HEK293 (cell line): Measurements from ENCODE around the gene UQCC3.

Experiments
- CTCF ChIA-PET: fragments of 350-600 bp; formaldehyde crosslinking; extraction: SDS; loops from one replicate; lab custom pipeline; 2021; ENCODE audit warnings: antibody characterized with exemption; lab: Yijun Ruan, JAX
- POLR2A ChIA-PET: fragments of 300-600 bp; formaldehyde crosslinking; extraction: SDS; loops from one replicate; lab custom pipeline; 2020; ENCODE audit warnings: antibody characterized with exemption, inconsistent platforms; lab: Yijun Ruan, JAX
- H3K27ac ChIP-seq: fragments of 200-500 bp; sonication (Bioruptor generic); 2 replicates; pipeline ENCODE4 v1.5.1; 2014; ENCODE audit warnings: low read depth, low read length, control low read depth, inconsistent platforms; ENCODE audit errors: extremely low read depth
- H3K36me3 ChIP-seq, 2 experiments: fragments of 200-500 bp in 1 of 2; sonication (Bioruptor generic) in 1 of 2; 1 replicate in 1 of 2; 2 replicates in 1 of 2; pipeline ENCODE4 v1.5.1; 2014 to 2017; ENCODE audit warnings: inconsistent platforms in 2 of 2, low read length in 2 of 2; ENCODE audit not compliant: control insufficient read depth in 2 of 2, insufficient read depth in 1 of 2
- H3K4me1 ChIP-seq: fragments of 200-500 bp; sonication (Bioruptor generic); 2 replicates; pipeline ENCODE4 v1.5.1; 2014; ENCODE audit warnings: mild to moderate bottlenecking, low read length, inconsistent platforms; ENCODE audit not compliant: control insufficient read depth, insufficient read depth
- H3K4me3 ChIP-seq: 2 replicates; pipeline ENCODE4 v1.5.1; 2011; ENCODE audit warnings: low read depth, mild to moderate bottlenecking, control low read depth, low read length, moderate library complexity
- H3K9me3 ChIP-seq: fragments of 200-500 bp; sonication (Bioruptor generic); 2 replicates; pipeline ENCODE4 v1.5.1; 2014; ENCODE audit warnings: low read depth, low read length, inconsistent platforms; ENCODE audit not compliant: control insufficient read depth, insufficient read depth
- CTCF ChIP-seq: fragments of 450-650 bp; formaldehyde crosslinking; IDR thresholded peaks from 2 replicates; pipeline ENCODE4 v1.5.1; 2016; ENCODE audit warnings: missing biosample characterization, missing genetic modification characterization
- MYNN ChIP-seq: fragments of 450-650 bp; formaldehyde crosslinking; IDR thresholded peaks from 2 replicates; pipeline ENCODE4 v1.5.1; 2016; ENCODE audit warnings: missing biosample characterization, missing genetic modification characterization, borderline replicate concordance
- TRIM28 ChIP-seq: IDR thresholded peaks from 2 replicates; pipeline ENCODE4 v1.6.1; 2011; ENCODE audit warnings: low read length, control low read depth, borderline replicate concordance
- ZNF157 ChIP-seq: fragments of 450-650 bp; formaldehyde crosslinking; IDR thresholded peaks from 2 replicates; pipeline ENCODE4 v1.5.1; 2016; ENCODE audit warnings: missing biosample characterization, missing genetic modification characterization
- ZNF561 ChIP-seq: fragments of 450-650 bp; IDR thresholded peaks from 2 replicates; pipeline ENCODE4 v1.5.1; 2018; ENCODE audit warnings: missing biosample characterization, missing genetic modification characterization, borderline replicate concordance
- TF ChIP-seq, protein P1 (sequence below): fragments of 450-650 bp; formaldehyde crosslinking; IDR thresholded peaks from 2 replicates; pipeline ENCODE4 v1.5.1; 2016; ENCODE audit warnings: missing biosample characterization, missing genetic modification characterization

UQCC3 gene

GRCh38 chr11:62719302-62719978 lies 48.0 kb downstream of the UQCC3 start:
- Histone ChIP-seq H3K36me3 (peaks cover 45 to 98% of the 10 kb centered on the region in 2 experiments), H3K27ac (no peak overlapping the region), H3K9me3 (no peaks in the 10 kb centered on the region), H3K4me3 (no peak overlapping the region), H3K4me1 (no peaks in the 10 kb centered on the region)
- ChIA-PET POLR2A (interaction anchor here (1.9 to 2.8 kb wide), 3 partner anchors 8 to 34 kb away, joined by 4 to 16 read pairs (median 5); partner anchors contain the start of genes HNRNPUL2 and ZBTB3), CTCF (no interaction called here)
- TF ChIP-seq ZNF561 (tag by site-specific recombination): no peak
- TF ChIP-seq MYNN: peak; percentile 74

- no peak overlapping the region for H3K27ac ChIP-seq
- CTCF ChIA-PET: interaction anchor here (0.6 kb wide), 1 partner anchor 14 kb away, joined by 4 read pairs; no protein-coding TSS in a partner anchor
- H3K4me1 ChIP-seq: no peaks in the 10 kb centered on the region
- TF ChIP-seq TRIM28: no peak
- TF ChIP-seq CTCF (tag by site-specific recombination): 0 out of 2 replicates have a peak, but pooled peaks have one; percentile 8
- peak; percentile 95 for TF ChIP-seq ZNF157
- TF ChIP-seq, protein P1, sequence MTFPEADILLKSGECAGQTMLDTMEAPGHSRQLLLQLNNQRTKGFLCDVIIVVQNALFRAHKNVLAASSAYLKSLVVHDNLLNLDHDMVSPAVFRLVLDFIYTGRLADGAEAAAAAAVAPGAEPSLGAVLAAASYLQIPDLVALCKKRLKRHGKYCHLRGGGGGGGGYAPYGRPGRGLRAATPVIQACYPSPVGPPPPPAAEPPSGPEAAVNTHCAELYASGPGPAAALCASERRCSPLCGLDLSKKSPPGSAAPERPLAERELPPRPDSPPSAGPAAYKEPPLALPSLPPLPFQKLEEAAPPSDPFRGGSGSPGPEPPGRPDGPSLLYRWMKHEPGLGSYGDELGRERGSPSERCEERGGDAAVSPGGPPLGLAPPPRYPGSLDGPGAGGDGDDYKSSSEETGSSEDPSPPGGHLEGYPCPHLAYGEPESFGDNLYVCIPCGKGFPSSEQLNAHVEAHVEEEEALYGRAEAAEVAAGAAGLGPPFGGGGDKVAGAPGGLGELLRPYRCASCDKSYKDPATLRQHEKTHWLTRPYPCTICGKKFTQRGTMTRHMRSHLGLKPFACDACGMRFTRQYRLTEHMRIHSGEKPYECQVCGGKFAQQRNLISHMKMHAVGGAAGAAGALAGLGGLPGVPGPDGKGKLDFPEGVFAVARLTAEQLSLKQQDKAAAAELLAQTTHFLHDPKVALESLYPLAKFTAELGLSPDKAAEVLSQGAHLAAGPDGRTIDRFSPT: no peak
- TF ChIP-seq, all 188 proteins: peak for 2
- no peak overlapping the region for H3K4me3 ChIP-seq
- POLR2A ChIA-PET: no interaction called here
- H3K36me3 ChIP-seq: peaks cover 38 to 90% of the 10 kb centered on the region in 2 experiments
- H3K9me3 ChIP-seq: no peaks in the 10 kb centered on the region
Measured at GRCh38 chr11:62721994-62722393, 50.5 kb downstream of the UQCC3 start.
